Fibroblast of lung (primary cell): ENCODE measurements around the gene ABLIM2. TPM values are rescaled to one million over a fixed set of nuclear protein-coding genes. Genes with fewer than 3 reads are reported as not detected.
A peak's percentile ranks its signal among the peaks of the same experiment; 100 is the strongest.

Experiments
- DNase-seq, 2 donors: peaks; one replicate each; pipeline versions ENCODE4 v3.0.0 to v3.0.0-alpha.2; 2010; ENCODE audit warnings: low read depth in 2 of 2
- H2AFZ ChIP-seq: 2 replicates; pipeline ENCODE4 v1.5.1; 2012; ENCODE audit warnings: low read length, control low read depth, inconsistent platforms
- H3K27ac ChIP-seq: 2 replicates; pipeline ENCODE4 v1.5.1; 2011; ENCODE audit warnings: low read length, control low read depth; ENCODE audit not compliant: insufficient read depth
- H3K27me3 ChIP-seq: 2 replicates; pipeline ENCODE4 v1.5.1; 2011; ENCODE audit warnings: mild to moderate bottlenecking, low read length; ENCODE audit not compliant: control insufficient read depth, insufficient read depth
- H3K36me3 ChIP-seq: 2 replicates; pipeline ENCODE4 v1.5.1; 2011; ENCODE audit warnings: low read length; ENCODE audit not compliant: control insufficient read depth, insufficient read depth
- H3K4me1 ChIP-seq: 2 replicates; pipeline ENCODE4 v1.5.1; 2011; ENCODE audit warnings: low read length; ENCODE audit not compliant: control insufficient read depth, insufficient read depth; ENCODE audit errors: extremely low read depth
- H3K4me2 ChIP-seq: 2 replicates; pipeline ENCODE4 v1.5.1; 2011; ENCODE audit warnings: low read length, control low read depth; ENCODE audit not compliant: insufficient read depth; ENCODE audit errors: extremely low read depth
- H3K4me3 ChIP-seq, 4 experiments: fragments of 200-600 bp in 1 of 4; sonication (generic) in 1 of 4; replicated peaks in 1 of 4; 2 replicates each; pipeline ENCODE4 v1.5.1; 2011 to 2016; ENCODE audit warnings: low read length in 4 of 4, low read depth in 3 of 4, mild to moderate bottlenecking in 3 of 4, control low read depth in 2 of 4, inconsistent platforms in 1 of 4, mixed read lengths in 1 of 4; ENCODE audit not compliant: insufficient read depth in 1 of 4; ENCODE audit errors: control extremely low read depth in 1 of 4
- H3K79me2 ChIP-seq: 2 replicates; pipeline ENCODE4 v1.5.1; 2012; ENCODE audit warnings: mild to moderate bottlenecking, low read length, inconsistent platforms; ENCODE audit not compliant: control insufficient read depth, insufficient read depth
- H3K9ac ChIP-seq: 2 replicates; pipeline ENCODE4 v1.5.1; 2011; ENCODE audit warnings: mild to moderate bottlenecking, low read length, control low read depth; ENCODE audit not compliant: insufficient read depth
- H3K9me3 ChIP-seq: 2 replicates; pipeline ENCODE4 v1.5.1; 2012; ENCODE audit warnings: low read depth, low read length; ENCODE audit not compliant: control insufficient read depth, insufficient read depth
- H4K20me1 ChIP-seq: 2 replicates; pipeline ENCODE4 v1.5.1; 2011; ENCODE audit warnings: low read length; ENCODE audit not compliant: control insufficient read depth, insufficient read depth; ENCODE audit errors: extremely low read depth
- EZH2 ChIP-seq: IDR thresholded peaks from 2 replicates; pipeline ENCODE4 v1.5.1; 2012; ENCODE audit warnings: low read length, control low read depth, mild to moderate bottlenecking; ENCODE audit errors: missing control alignments
- polyA plus RNA-seq, 2 donors: library from polyadenylated mRNA; depleted of rRNA in 1 of 2; stranded (reverse) in 1 of 2; unstranded in 1 of 2; fragments of >200 nt; gene quantifications; 2 replicates each; pipeline ENCODE4 v1.2.1, GENCODE V29; 2011 to 2012; ENCODE audit warnings: missing spikeins in 1 of 2
- total RNA-seq: library from RNA; depleted of rRNA; stranded (reverse); fragments of >200 nt; gene quantifications from 2 replicates; pipeline ENCODE4 v1.2.1, GENCODE V29; 2014
- TF ChIP-seq, protein P1 (sequence below), 2 donors: IDR thresholded peaks in 1 of 2; conservative IDR thresholded peaks in 1 of 2; 1 replicate in 1 of 2; 2 replicates in 1 of 2; pipeline ENCODE4 v1.5.1; 2011 to 2012; ENCODE audit warnings: low read length in 2 of 2, control low read depth in 1 of 2, inconsistent platforms in 1 of 2, low read depth in 1 of 2, mild to moderate bottlenecking in 1 of 2

ABLIM2 gene
- total and polyA plus RNA-seq, 2 donors (not counting 1 experiment from before 2014, with no cell fraction given) = 0.66 to 2.6 TPM

DNA sequence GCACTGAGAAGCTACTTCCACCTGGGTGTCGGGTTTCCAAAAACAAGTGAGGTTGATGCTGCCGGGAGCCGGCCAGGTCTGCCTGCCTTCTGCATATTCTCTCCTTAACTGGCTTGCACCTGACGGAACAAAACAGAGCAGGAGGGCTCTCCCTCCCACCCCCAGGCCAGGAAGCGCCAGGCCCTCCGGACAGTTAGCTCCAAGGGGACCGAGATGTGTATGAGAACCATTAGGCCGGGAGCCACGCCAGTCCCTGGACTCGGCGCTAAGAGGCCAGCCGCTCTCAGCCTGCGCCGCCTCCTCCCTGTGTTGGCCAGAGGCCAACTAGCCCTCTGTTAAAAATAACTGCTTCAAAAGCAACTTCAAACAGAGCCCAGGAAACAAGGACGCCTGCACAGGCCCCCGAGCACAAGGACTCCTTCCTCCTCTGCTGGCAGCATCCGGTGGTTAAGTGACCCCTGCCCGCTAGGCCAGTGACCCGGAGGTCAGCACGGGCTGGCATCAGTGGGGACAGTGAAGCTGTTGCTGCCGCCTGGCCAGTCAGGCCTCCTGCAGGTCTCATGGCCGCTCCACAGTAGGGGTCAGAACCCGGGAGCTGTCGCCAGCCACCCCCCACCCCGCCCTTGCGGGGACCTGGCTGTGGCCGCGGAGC is 107.9 kb downstream of the ABLIM2 start:
- Histone ChIP-seq H3K4me3 (no peak overlapping the region), H3K36me3 (no peaks in the 10 kb centered on the region), H3K9me3 (no peaks in the 10 kb centered on the region), H3K9ac (no peak overlapping the region), H3K79me2 (no peaks in the 10 kb centered on the region), H2AFZ (no peak overlapping the region), H3K27ac (no peak overlapping the region), H3K27me3 (no peaks in the 10 kb centered on the region), H3K4me1 (no peaks in the 10 kb centered on the region), H4K20me1 (no peaks in the 10 kb centered on the region), H3K4me2 (no peak overlapping the region)
- DNase-seq = peak; percentile 42 to 52
- TF ChIP-seq EZH2 = no peak
- TF ChIP-seq, protein P1, sequence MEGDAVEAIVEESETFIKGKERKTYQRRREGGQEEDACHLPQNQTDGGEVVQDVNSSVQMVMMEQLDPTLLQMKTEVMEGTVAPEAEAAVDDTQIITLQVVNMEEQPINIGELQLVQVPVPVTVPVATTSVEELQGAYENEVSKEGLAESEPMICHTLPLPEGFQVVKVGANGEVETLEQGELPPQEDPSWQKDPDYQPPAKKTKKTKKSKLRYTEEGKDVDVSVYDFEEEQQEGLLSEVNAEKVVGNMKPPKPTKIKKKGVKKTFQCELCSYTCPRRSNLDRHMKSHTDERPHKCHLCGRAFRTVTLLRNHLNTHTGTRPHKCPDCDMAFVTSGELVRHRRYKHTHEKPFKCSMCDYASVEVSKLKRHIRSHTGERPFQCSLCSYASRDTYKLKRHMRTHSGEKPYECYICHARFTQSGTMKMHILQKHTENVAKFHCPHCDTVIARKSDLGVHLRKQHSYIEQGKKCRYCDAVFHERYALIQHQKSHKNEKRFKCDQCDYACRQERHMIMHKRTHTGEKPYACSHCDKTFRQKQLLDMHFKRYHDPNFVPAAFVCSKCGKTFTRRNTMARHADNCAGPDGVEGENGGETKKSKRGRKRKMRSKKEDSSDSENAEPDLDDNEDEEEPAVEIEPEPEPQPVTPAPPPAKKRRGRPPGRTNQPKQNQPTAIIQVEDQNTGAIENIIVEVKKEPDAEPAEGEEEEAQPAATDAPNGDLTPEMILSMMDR (conservative IDR thresholded peaks at IDR 0.05 in 1 of 2, IDR thresholded peaks at IDR 0.05 in 1 of 2; ENCODE audit: low read depth in 1 of 2, low read length in 2 of 2) = no peak

DNA sequence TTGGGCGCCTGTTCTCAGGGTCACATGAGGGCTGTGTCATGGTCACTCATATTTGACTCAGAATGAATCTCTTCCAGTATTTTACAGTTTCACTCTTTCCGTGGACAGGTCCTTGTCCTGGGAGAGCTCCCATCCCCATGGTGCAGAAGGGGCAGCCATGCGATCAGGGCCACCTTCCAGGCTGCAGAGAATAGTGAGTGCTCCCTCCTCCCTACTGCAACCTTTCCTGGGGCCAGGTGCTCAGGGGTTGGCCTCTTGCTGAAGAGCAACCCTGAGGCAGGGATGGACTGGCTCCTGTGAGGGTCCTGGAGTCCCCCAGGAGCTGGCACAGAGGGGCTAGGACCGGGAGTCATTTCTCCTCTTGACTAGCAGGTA is 108.4 kb downstream of the ABLIM2 start:
- H3K4me3 ChIP-seq = no peak overlapping the region
- H3K9me3 ChIP-seq = no peaks in the 10 kb centered on the region
- H3K27ac ChIP-seq = no peak overlapping the region
- no peaks in the 10 kb centered on the region for H3K4me1 ChIP-seq
- TF ChIP-seq EZH2 = no peak
- H3K27me3 ChIP-seq = no peaks in the 10 kb centered on the region
- H3K79me2 ChIP-seq = no peaks in the 10 kb centered on the region
- no peak overlapping the region for H3K9ac ChIP-seq
- no peaks in the 10 kb centered on the region for H4K20me1 ChIP-seq
- H3K4me2 ChIP-seq = no peak overlapping the region
- DNase-seq = no peak
- no peaks in the 10 kb centered on the region for H3K36me3 ChIP-seq
- no peak overlapping the region for H2AFZ ChIP-seq

DNA sequence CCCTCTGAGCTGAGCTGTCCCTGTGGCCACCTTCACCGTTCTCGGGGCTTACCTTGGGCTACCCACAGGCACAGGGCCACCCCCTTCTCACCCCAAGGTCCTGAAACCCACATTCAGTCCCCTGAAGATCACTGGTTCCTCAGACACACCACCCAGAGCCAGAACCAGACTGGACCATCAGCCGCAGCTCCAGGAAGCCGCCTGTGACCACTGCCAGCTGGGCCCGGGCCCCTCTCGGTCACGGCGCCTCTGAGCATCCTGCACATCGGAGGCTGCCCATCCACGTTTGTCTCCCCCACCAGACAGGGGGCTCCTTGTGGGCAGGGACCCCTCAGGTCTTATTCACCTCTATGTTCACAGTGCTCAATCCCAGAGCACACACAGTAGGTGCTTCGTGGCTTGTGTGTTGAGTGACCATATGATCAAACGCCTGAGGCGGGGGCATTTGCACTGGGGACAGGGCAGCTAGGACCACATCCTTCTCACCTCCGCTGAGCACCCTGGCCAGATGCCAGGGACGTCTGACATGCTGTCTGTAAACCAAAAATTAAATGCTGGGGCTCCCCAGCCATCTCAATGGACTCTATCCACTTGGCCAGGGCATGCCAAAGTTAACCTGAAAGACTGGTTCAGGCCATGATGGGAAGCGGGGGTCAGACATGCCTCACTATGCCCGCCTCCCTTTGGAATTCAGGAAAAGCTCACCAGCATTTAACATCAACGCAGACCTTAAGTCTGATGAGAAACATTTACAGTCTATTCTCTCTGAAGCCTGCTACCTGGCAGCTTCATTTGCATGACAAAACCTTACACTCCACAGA is 109.5 kb downstream of the ABLIM2 start:
- Histone ChIP-seq H4K20me1 (no peaks in the 10 kb centered on the region), H3K4me3 (no peak overlapping the region), H3K4me1 (no peaks in the 10 kb centered on the region), H2AFZ (no peak overlapping the region), H3K9ac (no peak overlapping the region), H3K27ac (no peak overlapping the region), H3K79me2 (no peaks in the 10 kb centered on the region), H3K36me3 (no peaks in the 10 kb centered on the region), H3K9me3 (no peaks in the 10 kb centered on the region), H3K4me2 (no peak overlapping the region), H3K27me3 (no peaks in the 10 kb centered on the region)
- TF ChIP-seq EZH2 = no peak
- DNase-seq = no peak
